ENCODE measurements around the gene SGMS2.

The SGMS2 gene

GRCh38 chr4:107801766-107802211 lies 22.9 kb upstream of the SGMS2 start:
- no peak overlapping the region for H3K27ac ChIP-seq (ENCODE audit: low read depth, low read length)

GRCh38 chr4:107804956-107805355 lies 19.8 kb upstream of the SGMS2 start:
- no peak overlapping the region for H3K9ac ChIP-seq (ENCODE audit: low read length in 5 of 5)
- no peaks in the 10 kb centered on the region for H3K27me3 ChIP-seq (ENCODE audit: control insufficient read depth in 5 of 5, insufficient read depth in 4 of 5, low read length in 5 of 5)
- H3K4me1 ChIP-seq (ENCODE audit: control insufficient read depth in 5 of 5, insufficient read depth in 5 of 5, low read length in 5 of 5), result peaks cover 0 to 7% (median 3%) of the 10 kb centered on the region in 5 donors
- H3K36me3 ChIP-seq (ENCODE audit: control insufficient read depth in 5 of 5, insufficient read depth in 5 of 5, low read length in 5 of 5), result no peaks in the 10 kb centered on the region
- H3K27ac ChIP-seq (ENCODE audit: low read depth, low read length), result no peak overlapping the region
- no peaks in the 10 kb centered on the region for H3K9me3 ChIP-seq (ENCODE audit: control insufficient read depth in 5 of 5, low read length in 5 of 5)
- H3K4me3 ChIP-seq (ENCODE audit: low read depth in 1 of 5, low read length in 5 of 5), result no peak overlapping the region

More at GRCh38 chr4:107801766-107802211, 22.9 kb upstream of the SGMS2 start:
- H3K9ac ChIP-seq (ENCODE audit: low read length in 5 of 5), result no peak overlapping the region
- no peaks in the 10 kb centered on the region for H3K9me3 ChIP-seq (ENCODE audit: control insufficient read depth in 5 of 5, low read length in 5 of 5)
- no peaks in the 10 kb centered on the region for H3K36me3 ChIP-seq (ENCODE audit: control insufficient read depth in 5 of 5, insufficient read depth in 5 of 5, low read length in 5 of 5)
- no peak overlapping the region for H3K4me3 ChIP-seq (ENCODE audit: low read depth in 1 of 5, low read length in 5 of 5)
- no peaks in the 10 kb centered on the region for H3K27me3 ChIP-seq (ENCODE audit: control insufficient read depth in 5 of 5, insufficient read depth in 4 of 5, low read length in 5 of 5)
- H3K4me1 ChIP-seq (ENCODE audit: control insufficient read depth in 5 of 5, insufficient read depth in 5 of 5, low read length in 5 of 5), result peaks cover 0 to 7% (median 6%) of the 10 kb centered on the region in 5 donors

- H3K27me3 ChIP-seq (ENCODE audit: control insufficient read depth in 5 of 5, insufficient read depth in 4 of 5, low read length in 5 of 5), result no peaks in the 10 kb centered on the region
- H3K4me3 ChIP-seq (ENCODE audit: low read depth in 1 of 5, low read length in 5 of 5), result no peak overlapping the region
- peaks cover 0 to 7% (median 0%) of the 10 kb centered on the region in 5 donors for H3K4me1 ChIP-seq (ENCODE audit: control insufficient read depth in 5 of 5, insufficient read depth in 5 of 5, low read length in 5 of 5)
- H3K9ac ChIP-seq (ENCODE audit: low read length in 5 of 5), result no peak overlapping the region
- no peaks in the 10 kb centered on the region for H3K9me3 ChIP-seq (ENCODE audit: control insufficient read depth in 5 of 5, low read length in 5 of 5)
- no peak overlapping the region for H3K27ac ChIP-seq (ENCODE audit: low read depth, low read length)
- H3K36me3 ChIP-seq (ENCODE audit: control insufficient read depth in 5 of 5, insufficient read depth in 5 of 5, low read length in 5 of 5), result no peaks in the 10 kb centered on the region
Measured at GRCh38 chr4:107806196-107806595, 18.5 kb upstream of the SGMS2 start.

GRCh38 chr4:107808572-107808971 lies 16.2 kb upstream of the SGMS2 start:
- no peak overlapping the region for H3K27ac ChIP-seq (ENCODE audit: low read depth, low read length)
- no peaks in the 10 kb centered on the region for H3K27me3 ChIP-seq (ENCODE audit: control insufficient read depth in 5 of 5, insufficient read depth in 4 of 5, low read length in 5 of 5)
- no peaks in the 10 kb centered on the region for H3K9me3 ChIP-seq (ENCODE audit: control insufficient read depth in 5 of 5, low read length in 5 of 5)

GRCh38 chr4:107809210-107809609 lies 15.5 kb upstream of the SGMS2 start:
- H3K27me3 ChIP-seq (ENCODE audit: control insufficient read depth in 5 of 5, insufficient read depth in 4 of 5, low read length in 5 of 5), result no peaks in the 10 kb centered on the region
- H3K27ac ChIP-seq (ENCODE audit: low read depth, low read length), result no peak overlapping the region
- no peaks in the 10 kb centered on the region for H3K9me3 ChIP-seq (ENCODE audit: control insufficient read depth in 5 of 5, low read length in 5 of 5)
- H3K4me3 ChIP-seq (ENCODE audit: low read depth in 1 of 5, low read length in 5 of 5), result no peak overlapping the region
- H3K36me3 ChIP-seq (ENCODE audit: control insufficient read depth in 5 of 5, insufficient read depth in 5 of 5, low read length in 5 of 5), result no peaks in the 10 kb centered on the region
- H3K4me1 ChIP-seq (ENCODE audit: control insufficient read depth in 5 of 5, insufficient read depth in 5 of 5, low read length in 5 of 5), result peaks cover 0 to 7% (median 0%) of the 10 kb centered on the region in 5 donors
- H3K9ac ChIP-seq (ENCODE audit: low read length in 5 of 5), result no peak overlapping the region

More at GRCh38 chr4:107808572-107808971, 16.2 kb upstream of the SGMS2 start:
- H3K36me3 ChIP-seq (ENCODE audit: control insufficient read depth in 5 of 5, insufficient read depth in 5 of 5, low read length in 5 of 5), result no peaks in the 10 kb centered on the region
- H3K4me1 ChIP-seq (ENCODE audit: control insufficient read depth in 5 of 5, insufficient read depth in 5 of 5, low read length in 5 of 5), result peaks cover 0 to 7% (median 0%) of the 10 kb centered on the region in 5 donors
- H3K9ac ChIP-seq (ENCODE audit: low read length in 5 of 5), result no peak overlapping the region
- H3K4me3 ChIP-seq (ENCODE audit: low read depth in 1 of 5, low read length in 5 of 5), result no peak overlapping the region

- H3K27ac ChIP-seq (ENCODE audit: low read depth, low read length), result no peak overlapping the region
- no peaks in the 10 kb centered on the region for H3K36me3 ChIP-seq (ENCODE audit: control insufficient read depth in 5 of 5, insufficient read depth in 5 of 5, low read length in 5 of 5)
- no peaks in the 10 kb centered on the region for H3K9me3 ChIP-seq (ENCODE audit: control insufficient read depth in 5 of 5, low read length in 5 of 5)
- H3K9ac ChIP-seq (ENCODE audit: low read length in 5 of 5), result no peak overlapping the region
- H3K4me1 ChIP-seq (ENCODE audit: control insufficient read depth in 5 of 5, insufficient read depth in 5 of 5, low read length in 5 of 5), result no peaks in the 10 kb centered on the region
- H3K4me3 ChIP-seq (ENCODE audit: low read depth in 1 of 5, low read length in 5 of 5), result no peak overlapping the region
- H3K27me3 ChIP-seq (ENCODE audit: control insufficient read depth in 5 of 5, insufficient read depth in 4 of 5, low read length in 5 of 5), result no peaks in the 10 kb centered on the region
Measured at GRCh38 chr4:107814758-107815157, 10.0 kb upstream of the SGMS2 start.

GRCh38 chr4:107815158-107815557 lies 9.6 kb upstream of the SGMS2 start:
- Histone ChIP-seq H3K4me3 (ENCODE audit: low read depth in 1 of 5, low read length in 5 of 5) (no peak overlapping the region), H3K27ac (ENCODE audit: low read depth, low read length) (no peak overlapping the region), H3K9me3 (ENCODE audit: control insufficient read depth in 5 of 5, low read length in 5 of 5) (no peaks in the 10 kb centered on the region), H3K4me1 (ENCODE audit: control insufficient read depth in 5 of 5, insufficient read depth in 5 of 5, low read length in 5 of 5) (no peaks in the 10 kb centered on the region), H3K27me3 (ENCODE audit: control insufficient read depth in 5 of 5, insufficient read depth in 4 of 5, low read length in 5 of 5) (no peaks in the 10 kb centered on the region), H3K36me3 (ENCODE audit: control insufficient read depth in 5 of 5, insufficient read depth in 5 of 5, low read length in 5 of 5) (no peaks in the 10 kb centered on the region), H3K9ac (ENCODE audit: low read length in 5 of 5) (no peak overlapping the region)

- Histone ChIP-seq H3K36me3 (ENCODE audit: control insufficient read depth in 5 of 5, insufficient read depth in 5 of 5, low read length in 5 of 5) (no peaks in the 10 kb centered on the region), H3K4me1 (ENCODE audit: control insufficient read depth in 5 of 5, insufficient read depth in 5 of 5, low read length in 5 of 5) (no peaks in the 10 kb centered on the region), H3K27ac (ENCODE audit: low read depth, low read length) (no peak overlapping the region), H3K9me3 (ENCODE audit: control insufficient read depth in 5 of 5, low read length in 5 of 5) (no peaks in the 10 kb centered on the region), H3K4me3 (ENCODE audit: low read depth in 1 of 5, low read length in 5 of 5) (no peak overlapping the region), H3K27me3 (ENCODE audit: control insufficient read depth in 5 of 5, insufficient read depth in 4 of 5, low read length in 5 of 5) (no peaks in the 10 kb centered on the region), H3K9ac (ENCODE audit: low read length in 5 of 5) (no peak overlapping the region)
Measured at GRCh38 chr4:107818301-107818910, 6.3 kb upstream of the SGMS2 start.

- Histone ChIP-seq H3K36me3 (ENCODE audit: control insufficient read depth in 5 of 5, insufficient read depth in 5 of 5, low read length in 5 of 5) (no peaks in the 10 kb centered on the region), H3K4me3 (ENCODE audit: low read depth in 1 of 5, low read length in 5 of 5) (peak overlapping the region; percentile 71 to 89 (median 83)), H3K4me1 (ENCODE audit: control insufficient read depth in 5 of 5, insufficient read depth in 5 of 5, low read length in 5 of 5) (peaks cover 0 to 19% (median 16%) of the 10 kb centered on the region in 5 donors), H3K9ac (ENCODE audit: low read length in 5 of 5) (peak overlapping the region in 4 of 5 donors; percentile 33 to 94 (median 78)), H3K9me3 (ENCODE audit: control insufficient read depth in 5 of 5, low read length in 5 of 5) (no peaks in the 10 kb centered on the region), H3K27ac (ENCODE audit: low read depth, low read length) (peak overlapping the region; percentile 91), H3K27me3 (ENCODE audit: control insufficient read depth in 5 of 5, insufficient read depth in 4 of 5, low read length in 5 of 5) (no peaks in the 10 kb centered on the region)
Measured at GRCh38 chr4:107823870-107824349, 822 bp upstream of the SGMS2 start.

GRCh38 chr4:107825072-107825824 lies 516 bp downstream of the SGMS2 start:
- Histone ChIP-seq H3K27me3 (ENCODE audit: control insufficient read depth in 5 of 5, insufficient read depth in 4 of 5, low read length in 5 of 5) (no peaks in the 10 kb centered on the region), H3K9ac (ENCODE audit: low read length in 5 of 5) (peak overlapping the region in 4 of 5 donors; percentile 64 to 90 (median 74)), H3K27ac (ENCODE audit: low read depth, low read length) (peak overlapping the region; percentile 74), H3K4me3 (ENCODE audit: low read depth in 1 of 5, low read length in 5 of 5) (peak overlapping the region; percentile 71 to 88 (median 83)), H3K9me3 (ENCODE audit: control insufficient read depth in 5 of 5, low read length in 5 of 5) (no peaks in the 10 kb centered on the region), H3K4me1 (ENCODE audit: control insufficient read depth in 5 of 5, insufficient read depth in 5 of 5, low read length in 5 of 5) (peaks cover 0 to 19% (median 16%) of the 10 kb centered on the region in 5 donors), H3K36me3 (ENCODE audit: control insufficient read depth in 5 of 5, insufficient read depth in 5 of 5, low read length in 5 of 5) (no peaks in the 10 kb centered on the region)

All from subcutaneous abdominal adipose tissue (tissue), 5 donors.